A549 (cell line): Measurements from ENCODE around the gene ASGR1.

Source experiments
- CEBPB ChIP-seq, 2 experiments: fragments of >200 bp in 1 of 2; sonication (Bioruptor Twin) in 1 of 2; formaldehyde crosslinking in 1 of 2; IDR thresholded peaks; 2 replicates each; pipeline ENCODE4 v1.6.1; 2012 to 2016
- CHD2 ChIP-seq: fragments of 150-350 bp; IDR thresholded peaks from 2 replicates; pipeline ENCODE4 v1.6.1; 2014; ENCODE audit warnings: low read length; ENCODE audit not compliant: partially characterized antibody
- CHD4 ChIP-seq: fragments of 200-600 bp; sonication (generic); IDR thresholded peaks from 2 replicates; pipeline ENCODE4 v1.6.1; 2016; ENCODE audit warnings: antibody characterized with exemption, mild to moderate bottlenecking, borderline replicate concordance
- EP300 ChIP-seq, 2 experiments: fragments of >200 bp; sonication (Bioruptor Twin); formaldehyde crosslinking; IDR thresholded peaks; 2 replicates in 1 of 2; 3 replicates in 1 of 2; pipeline ENCODE4 v1.6.1; 2016 to 2017
- ESRRA ChIP-seq: fragments of 150-350 bp; IDR thresholded peaks from 2 replicates; pipeline ENCODE4 v1.6.1; 2014; ENCODE audit warnings: mild to moderate bottlenecking, low read length, borderline replicate concordance
- JUN ChIP-seq, 2 experiments: fragments of >200 bp; sonication (Bioruptor Twin); formaldehyde crosslinking; IDR thresholded peaks; 2 replicates in 1 of 2; 3 replicates in 1 of 2; pipeline ENCODE4 v1.6.1; 2016 to 2017
- JUNB ChIP-seq: fragments of >200 bp; sonication (Bioruptor Twin); formaldehyde crosslinking; IDR thresholded peaks from 2 replicates; pipeline ENCODE4 v1.6.1; 2016
- KDM1A ChIP-seq: fragments of 200-600 bp; sonication (generic); IDR thresholded peaks from 2 replicates; pipeline ENCODE4 v1.6.1; 2016; ENCODE audit warnings: low read depth, mild to moderate bottlenecking
- POLR2A ChIP-seq: IDR thresholded peaks from 2 replicates; pipeline ENCODE4 v1.6.1; 2012; ENCODE audit warnings: mild to moderate bottlenecking, low read length
- RAD21 ChIP-seq, 2 experiments: fragments of >200 bp in 1 of 2; sonication (Bioruptor Twin) in 1 of 2; formaldehyde crosslinking in 1 of 2; IDR thresholded peaks in 1 of 2; conservative IDR thresholded peaks in 1 of 2; 2 replicates in 1 of 2; 3 replicates in 1 of 2; pipeline ENCODE4 v1.6.1; 2012 to 2018; ENCODE audit warnings: inconsistent platforms in 1 of 2
- RNF2 ChIP-seq: fragments of 200-600 bp; sonication (generic); IDR thresholded peaks from 2 replicates; pipeline ENCODE4 v1.6.1; 2016; ENCODE audit warnings: low read depth, mild to moderate bottlenecking, antibody characterized with exemption, moderate library complexity, borderline replicate concordance
- SMC3 ChIP-seq: fragments of >200 bp; sonication (Bioruptor Twin); formaldehyde crosslinking; IDR thresholded peaks from 3 replicates; pipeline ENCODE4 v1.6.1; 2018; ENCODE audit warnings: inconsistent platforms
- TP53 ChIP-seq: fragments of 250-450 bp; sonication (Bioruptor Pico); IDR thresholded peaks from 2 replicates; pipeline ENCODE4 v1.5.0; 2021; ENCODE audit warnings: mild to moderate bottlenecking, moderate library complexity
- TF ChIP-seq, protein P1 (sequence below): fragments of >200 bp; sonication (Bioruptor Twin); formaldehyde crosslinking; IDR thresholded peaks from 3 replicates; pipeline ENCODE4 v1.6.1; 2016

DNA sequence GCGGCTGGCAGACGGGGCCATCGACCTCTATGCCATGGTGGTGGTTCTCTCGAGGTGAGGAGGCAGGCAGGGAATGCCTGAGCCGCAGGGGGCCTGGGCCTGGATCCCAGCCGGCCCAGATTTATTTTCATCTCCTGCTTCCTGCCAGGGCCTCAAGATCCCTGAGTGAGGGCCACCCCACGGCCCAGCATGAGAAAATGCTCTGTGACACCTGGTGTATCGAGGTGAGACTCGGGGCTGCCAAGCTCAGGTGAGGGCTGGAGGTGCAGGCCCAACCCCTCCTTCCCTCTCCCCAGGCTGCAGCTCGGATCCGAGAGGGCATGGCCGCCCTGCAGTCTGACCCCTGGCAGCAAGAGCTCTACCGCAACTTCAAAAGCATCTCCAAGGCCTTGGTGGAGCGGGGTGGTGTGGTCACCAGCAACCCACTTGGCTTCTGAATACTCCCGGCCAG lies 45.5 kb upstream of the ASGR1 start:
- TF ChIP-seq SMC3 = no peak
- TF ChIP-seq CEBPB (IDR thresholded peaks at IDR 0.05) = no peak
- TF ChIP-seq KDM1A = no peak
- TF ChIP-seq CHD2 = no peak
- no peak for TF ChIP-seq RNF2
- no peak for TF ChIP-seq POLR2A
- TF ChIP-seq EP300 (IDR thresholded peaks at IDR 0.05) = no peak
- no peak for TF ChIP-seq TP53 (CRISPR knock-in tag)
- no peak for TF ChIP-seq ESRRA
- TF ChIP-seq, protein P1, sequence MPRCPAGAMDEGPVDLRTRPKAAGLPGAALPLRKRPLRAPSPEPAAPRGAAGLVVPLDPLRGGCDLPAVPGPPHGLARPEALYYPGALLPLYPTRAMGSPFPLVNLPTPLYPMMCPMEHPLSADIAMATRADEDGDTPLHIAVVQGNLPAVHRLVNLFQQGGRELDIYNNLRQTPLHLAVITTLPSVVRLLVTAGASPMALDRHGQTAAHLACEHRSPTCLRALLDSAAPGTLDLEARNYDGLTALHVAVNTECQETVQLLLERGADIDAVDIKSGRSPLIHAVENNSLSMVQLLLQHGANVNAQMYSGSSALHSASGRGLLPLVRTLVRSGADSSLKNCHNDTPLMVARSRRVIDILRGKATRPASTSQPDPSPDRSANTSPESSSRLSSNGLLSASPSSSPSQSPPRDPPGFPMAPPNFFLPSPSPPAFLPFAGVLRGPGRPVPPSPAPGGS = no peak
- no peak for TF ChIP-seq JUN (IDR thresholded peaks at IDR 0.05)
- no peak for TF ChIP-seq CHD4
- no peak for TF ChIP-seq JUNB
- TF ChIP-seq RAD21 (conservative IDR thresholded peaks at IDR 0.05 in 1 of 2, IDR thresholded peaks at IDR 0.05 in 1 of 2) = no peak
